Activated T-cell treated with anti-CD3 and anti-CD28 coated beads, Interleukin-2, amount 50 U/mL, for 72 hours (primary cell): ENCODE measurements around the gene SLC35D3. TPM values are rescaled to one million over a fixed set of nuclear protein-coding genes. Genes with fewer than 3 reads are reported as not detected.
"Not testable (repeated sequence)": the region's sequence is repeated elsewhere in the genome, so short reads cannot be mapped to it uniquely, and the experiment has no call there.

Source experiments
- ATAC-seq, 2 donors: fragments of 150-1000 bp; cut with Tn5 transposase; replicated peaks in 1 of 2; 2 replicates each; pipeline ENCODE4 v1.10.0; 2021; ENCODE audit warnings: moderate library complexity in 2 of 2, mild to moderate bottlenecking in 1 of 2
- DNase-seq, 2 donors: peaks; one replicate each; pipeline ENCODE4 v3.0.0; 2021 to 2022; ENCODE audit warnings: mixed read lengths in 1 of 2
- H3K27ac Mint-ChIP-seq: one replicate; pipeline ENCODE4 v1.8.0; 2022; ENCODE audit warnings: mild to moderate bottlenecking, moderate library complexity, mixed read lengths
- H3K27me3 Mint-ChIP-seq: one replicate; pipeline ENCODE4 v1.8.0; 2022; ENCODE audit warnings: low read depth, mixed read lengths
- H3K36me3 Mint-ChIP-seq, 2 donors: one replicate each; pipeline ENCODE4 v1.8.0; 2022; ENCODE audit warnings: mixed read lengths in 2 of 2, mild to moderate bottlenecking in 1 of 2; ENCODE audit not compliant: insufficient read depth in 2 of 2
- H3K4me1 Mint-ChIP-seq: one replicate; pipeline ENCODE4 v1.8.0; 2022; ENCODE audit warnings: low read depth, mixed read lengths
- H3K4me3 Mint-ChIP-seq, 2 donors: one replicate each; pipeline ENCODE4 v1.8.0; 2022; ENCODE audit warnings: mild to moderate bottlenecking in 2 of 2, mixed read lengths in 2 of 2, moderate library complexity in 2 of 2
- H3K9me3 Mint-ChIP-seq, 2 donors: one replicate each; pipeline ENCODE4 v1.8.0; 2022; ENCODE audit warnings: mixed read lengths in 2 of 2
- total RNA-seq, 2 donors: library from RNA; stranded (reverse); gene quantifications; one replicate each; pipeline ENCODE4 v1.2.3, GENCODE V29; 2022

SLC35D3 gene
- total RNA-seq = not detected

- Mint-ChIP-seq H3K27me3 (peaks cover 54% of the 10 kb centered on the region), H3K36me3 (peaks cover 1 to 2% of the 10 kb centered on the region in 2 donors), H3K27ac (no peak within 1 kb of the TSS), H3K4me1 (peaks cover 24% of the 10 kb centered on the region), H3K4me3 (peak within 1 kb of the TSS; percentile 90 to 93), H3K9me3 (no peaks in the 10 kb centered on the region)
- ATAC-seq = peak; percentile 50 to 59
- peak; percentile 16 to 36 for DNase-seq
Observed at GRCh38 chr6:136921936-136922684, at the start of gene SLC35D3. Gene SLC35D3, plus strand, starts transcription at chr6:136922301. Its CDS starts 128 bp downstream, at chr6:136922429.

GRCh38 chr6:136873748-136874147 is 48.4 kb upstream of the SLC35D3 start:
- Mint-ChIP-seq H3K9me3 (peaks cover 4 to 7% of the 10 kb centered on the region in 2 donors), H3K27me3 (no peaks in the 10 kb centered on the region), H3K27ac (no peak overlapping the region), H3K4me1 (no peaks in the 10 kb centered on the region), H3K36me3 (peaks cover 12 to 29% of the 10 kb centered on the region in 2 donors), H3K4me3 (no peak overlapping the region)
- DNase-seq (no peak), ATAC-seq (no peak)

- H3K9me3 Mint-ChIP-seq, ATAC-seq, H3K4me3 Mint-ChIP-seq, H3K4me1 Mint-ChIP-seq, H3K27me3 Mint-ChIP-seq, H3K27ac Mint-ChIP-seq, DNase-seq: not testable (repeated sequence)
- H3K36me3 Mint-ChIP-seq = peaks cover 12 to 28% of the 10 kb centered on the region in 2 donors
Observed at GRCh38 chr6:136876469-136876868, 45.6 kb upstream of the SLC35D3 start.

- Mint-ChIP-seq H3K27me3 (no peaks in the 10 kb centered on the region), H3K27ac (no peak overlapping the region), H3K9me3 (peaks cover 3 to 4% of the 10 kb centered on the region in 2 donors), H3K4me1 (no peaks in the 10 kb centered on the region), H3K36me3 (peaks cover 6 to 10% of the 10 kb centered on the region in 2 donors), H3K4me3 (no peak overlapping the region)
- DNase-seq (no peak), ATAC-seq (no peak)
Observed at GRCh38 chr6:136880748-136881460, 41.2 kb upstream of the SLC35D3 start.

- Mint-ChIP-seq H3K9me3 (no peaks in the 10 kb centered on the region), H3K27me3 (no peaks in the 10 kb centered on the region), H3K4me3 (no peak overlapping the region), H3K36me3 (no peaks in the 10 kb centered on the region), H3K27ac (no peak overlapping the region), H3K4me1 (peaks cover 10% of the 10 kb centered on the region)
- no peak for DNase-seq
- ATAC-seq = peak in 1 of 2 donors; percentile 51
Observed at GRCh38 chr6:136886091-136886490, 36.0 kb upstream of the SLC35D3 start.

GRCh38 chr6:136887953-136888352 is 34.1 kb upstream of the SLC35D3 start:
- no peaks in the 10 kb centered on the region for H3K9me3 Mint-ChIP-seq
- peaks cover 10% of the 10 kb centered on the region for H3K4me1 Mint-ChIP-seq
- ATAC-seq (no peak), DNase-seq (no peak)
- no peak overlapping the region for H3K27ac Mint-ChIP-seq
- H3K36me3 Mint-ChIP-seq = no peaks in the 10 kb centered on the region
- H3K27me3 Mint-ChIP-seq = no peaks in the 10 kb centered on the region
- H3K4me3 Mint-ChIP-seq = no peak overlapping the region

GRCh38 chr6:136889271-136890193 is 32.6 kb upstream of the SLC35D3 start:
- DNase-seq = no peak
- no peak overlapping the region for H3K4me3 Mint-ChIP-seq
- no peaks in the 10 kb centered on the region for H3K36me3 Mint-ChIP-seq
- ATAC-seq = no peak
- peaks cover 10% of the 10 kb centered on the region for H3K4me1 Mint-ChIP-seq
- H3K9me3 Mint-ChIP-seq = no peaks in the 10 kb centered on the region
- H3K27ac Mint-ChIP-seq = no peak overlapping the region
- no peaks in the 10 kb centered on the region for H3K27me3 Mint-ChIP-seq

- H3K27me3 Mint-ChIP-seq = no peaks in the 10 kb centered on the region
- no peaks in the 10 kb centered on the region for H3K36me3 Mint-ChIP-seq
- peaks cover 10% of the 10 kb centered on the region for H3K4me1 Mint-ChIP-seq
- no peak overlapping the region for H3K4me3 Mint-ChIP-seq
- DNase-seq (no peak), ATAC-seq (no peak)
- no peaks in the 10 kb centered on the region for H3K9me3 Mint-ChIP-seq
- no peak overlapping the region for H3K27ac Mint-ChIP-seq
Observed at GRCh38 chr6:136890194-136890839, 31.8 kb upstream of the SLC35D3 start.

GRCh38 chr6:136890986-136891385 is 31.1 kb upstream of the SLC35D3 start:
- H3K4me3 Mint-ChIP-seq = no peak overlapping the region
- DNase-seq (no peak), ATAC-seq (peak in 1 of 2 donors; percentile 15)
- H3K27ac Mint-ChIP-seq = no peak overlapping the region
- H3K27me3 Mint-ChIP-seq = no peaks in the 10 kb centered on the region
- no peaks in the 10 kb centered on the region for H3K36me3 Mint-ChIP-seq
- H3K9me3 Mint-ChIP-seq = no peaks in the 10 kb centered on the region
- peaks cover 10% of the 10 kb centered on the region for H3K4me1 Mint-ChIP-seq

GRCh38 chr6:136893187-136893586 is 28.9 kb upstream of the SLC35D3 start:
- DNase-seq (no peak), ATAC-seq (no peak)
- peaks cover 11% of the 10 kb centered on the region for H3K4me1 Mint-ChIP-seq
- no peaks in the 10 kb centered on the region for H3K36me3 Mint-ChIP-seq
- H3K4me3 Mint-ChIP-seq = no peak overlapping the region
- H3K27me3 Mint-ChIP-seq = no peaks in the 10 kb centered on the region
- H3K9me3 Mint-ChIP-seq = no peaks in the 10 kb centered on the region
- no peak overlapping the region for H3K27ac Mint-ChIP-seq

GRCh38 chr6:136895901-136896300 is 26.2 kb upstream of the SLC35D3 start:
- Mint-ChIP-seq H3K4me3 (no peak overlapping the region), H3K4me1 (peaks cover 6% of the 10 kb centered on the region), H3K9me3 (no peaks in the 10 kb centered on the region), H3K36me3 (peaks cover 0 to 1% of the 10 kb centered on the region in 2 donors), H3K27me3 (no peaks in the 10 kb centered on the region), H3K27ac (no peak overlapping the region)
- ATAC-seq (no peak), DNase-seq (no peak)

GRCh38 chr6:136897071-136897470 is 25.0 kb upstream of the SLC35D3 start:
- no peak for DNase-seq
- peaks cover 6% of the 10 kb centered on the region for H3K4me1 Mint-ChIP-seq
- H3K36me3 Mint-ChIP-seq = peaks cover 0 to 2% of the 10 kb centered on the region in 2 donors
- no peaks in the 10 kb centered on the region for H3K9me3 Mint-ChIP-seq
- H3K27me3 Mint-ChIP-seq = no peaks in the 10 kb centered on the region
- no peak overlapping the region for H3K27ac Mint-ChIP-seq
- no peak overlapping the region for H3K4me3 Mint-ChIP-seq
- no peak for ATAC-seq
